Endothelial cell of umbilical vein (primary cell): ENCODE measurements around the gene RRP1B.
"Not testable (repeated sequence)": the region's sequence is repeated elsewhere in the genome, so short reads cannot be mapped to it uniquely, and the experiment has no call there.

Source experiments
- CTCF ChIP-seq, 2 donors: IDR thresholded peaks; 1 replicate in 1 of 2; 2 replicates in 1 of 2; pipeline ENCODE4 v1.5.1; 2011; ENCODE audit warnings: low read length in 2 of 2, mild to moderate bottlenecking in 2 of 2, moderate library complexity in 2 of 2, control low read depth in 1 of 2, inconsistent platforms in 1 of 2, low read depth in 1 of 2; ENCODE audit not compliant: insufficient read depth in 1 of 2; ENCODE audit errors: extremely low read depth in 1 of 2
- EZH2 ChIP-seq: IDR thresholded peaks from 2 replicates; pipeline ENCODE4 v1.6.1; 2012; ENCODE audit warnings: borderline replicate concordance, low read depth, mild to moderate bottlenecking, moderate library complexity, low read length, inconsistent platforms; ENCODE audit not compliant: severe bottlenecking
- POLR2A ChIP-seq: IDR thresholded peaks from 2 replicates; pipeline ENCODE4 v1.6.1; 2012; ENCODE audit warnings: low read depth, mild to moderate bottlenecking, control low read depth, low read length
- POLR2AphosphoS5 ChIP-seq: IDR thresholded peaks from 2 replicates; pipeline ENCODE4 v1.6.1; 2012; ENCODE audit warnings: low read depth, mild to moderate bottlenecking, control low read depth, low read length, moderate library complexity; ENCODE audit not compliant: insufficient read depth

- TF ChIP-seq CTCF (IDR thresholded peaks at IDR 0.05; ENCODE audit: extremely low read depth in 1 of 2, insufficient read depth in 1 of 2, low read depth in 1 of 2, low read length in 2 of 2); POLR2AphosphoS5; EZH2; POLR2A: not testable (repeated sequence)
Measured at GRCh38 chr21:43699492-43699777, 40.1 kb downstream of the RRP1B start.
